Measurements from ENCODE around the gene CRYBG3.

GRCh38 chr3:97829198-97829597 lies 7.4 kb downstream of the CRYBG3 start:
- TF ChIP-seq POLR2A (IDR thresholded peaks at IDR 0.05; ENCODE audit: extremely low read depth, insufficient read length) (no peak), CTCF (IDR thresholded peaks at IDR 0.05; ENCODE audit: low read depth, low read length) (no peak), MAX (IDR thresholded peaks at IDR 0.05; ENCODE audit: low read depth, low read length) (no peak), MYC (IDR thresholded peaks at IDR 0.05; ENCODE audit: low read depth, low read length) (no peak)
